Gastrocnemius medialis (tissue), 4 donors: ENCODE data around the gene ST7.

Source experiments
- CTCF ChIP-seq, 5 experiments: fragments of 450-650 bp in 3 of 5; fragments of 200-600 bp in 2 of 5; sonication (generic) in 2 of 5; IDR thresholded peaks in 4 of 5; conservative IDR thresholded peaks in 1 of 5; 1 replicate in 4 of 5; 2 replicates in 1 of 5; pipeline ENCODE4 v1.5.1; 2016 to 2019; ENCODE audit warnings: antibody characterized with exemption in 5 of 5, mild to moderate bottlenecking in 3 of 5, moderate library complexity in 3 of 5
- POLR2A ChIP-seq, 2 donors: fragments of 450-650 bp; IDR thresholded peaks; one replicate each; pipeline ENCODE4 v1.6.1; 2017; ENCODE audit warnings: antibody characterized with exemption in 2 of 2, mild to moderate bottlenecking in 2 of 2, moderate library complexity in 2 of 2

- no peak for TF ChIP-seq CTCF (IDR thresholded peaks at IDR 0.05 in 4 of 5, conservative IDR thresholded peaks at IDR 0.05 in 1 of 5)
- no peak for TF ChIP-seq POLR2A (IDR thresholded peaks at IDR 0.05)
Observed at GRCh38 chr7:117008886-117009531, 55.7 kb downstream of the ST7 start.
